Immature natural killer cell (primary cell): ENCODE results near the gene SPI1. TPM values are rescaled to one million over a fixed set of nuclear protein-coding genes. Genes with fewer than 3 reads are reported as not detected.
A peak's percentile ranks its signal among the peaks of the same experiment; 100 is the strongest.

Source experiments
- DNase-seq, 3 donors: peaks; one replicate each; pipeline ENCODE4 v3.0.0; 2022; ENCODE audit warnings: mixed read lengths in 1 of 3
- H3K27ac Mint-ChIP-seq, 6 donors: one replicate each; pipeline ENCODE4 v1.8.0; 2020; ENCODE audit warnings: mixed read lengths in 6 of 6, mild to moderate bottlenecking in 5 of 6, inconsistent platforms in 4 of 6, moderate library complexity in 3 of 6
- H3K27me3 Mint-ChIP-seq, 3 donors: one replicate each; pipeline ENCODE4 v1.8.0; 2020 to 2021; ENCODE audit warnings: low read depth in 3 of 3, mild to moderate bottlenecking in 3 of 3, mixed read lengths in 3 of 3, moderate library complexity in 3 of 3, inconsistent platforms in 1 of 3
- H3K36me3 Mint-ChIP-seq, 3 donors: one replicate each; pipeline ENCODE4 v1.8.0; 2020; ENCODE audit warnings: mixed read lengths in 3 of 3, inconsistent platforms in 2 of 3, mild to moderate bottlenecking in 2 of 3
- H3K4me1 Mint-ChIP-seq, 2 donors: one replicate each; pipeline ENCODE4 v1.8.0; 2020; ENCODE audit warnings: inconsistent platforms in 2 of 2, mild to moderate bottlenecking in 2 of 2, mixed read lengths in 2 of 2, moderate library complexity in 1 of 2
- H3K4me3 Mint-ChIP-seq, 5 donors: one replicate each; pipeline ENCODE4 v1.8.0; 2020; ENCODE audit warnings: mild to moderate bottlenecking in 5 of 5, mixed read lengths in 5 of 5, inconsistent platforms in 3 of 5, moderate library complexity in 3 of 5
- H3K9me3 Mint-ChIP-seq, 6 donors: one replicate each; pipeline ENCODE4 v1.8.0; 2020; ENCODE audit warnings: mild to moderate bottlenecking in 6 of 6, mixed read lengths in 6 of 6, inconsistent platforms in 4 of 6, moderate library complexity in 3 of 6
- polyA plus RNA-seq, 3 donors: library from polyadenylated mRNA; unstranded; fragments of 300-500 nt; fragmentation: Illumina TruSeq; gene quantifications; one replicate each; pipeline ENCODE4 v1.2.3, GENCODE V29; 2021

The SPI1 gene
- polyA plus RNA-seq, 3 donors from 2014 or later, result 0.95 to 3.6 (median 2.3) TPM

GRCh38 chr11:47388697-47389576 is 10.6 kb upstream of the SPI1 start:
- no peak for DNase-seq
- Mint-ChIP-seq H3K36me3 (no peaks in the 10 kb centered on the region), H3K4me3 (peak overlapping the region; percentile 72 to 89 (median 81)), H3K4me1 (peaks cover 58 to 59% of the 10 kb centered on the region in 2 donors), H3K27me3 (peaks cover 2 to 9% (median 3%) of the 10 kb centered on the region in 3 donors), H3K27ac (peak overlapping the region in 5 of 6 donors; percentile 51 to 89 (median 54)), H3K9me3 (no peaks in the 10 kb centered on the region)

GRCh38 chr11:47387944-47388696 is 9.8 kb upstream of the SPI1 start:
- DNase-seq, result no peak
- Mint-ChIP-seq H3K27me3 (peaks cover 3 to 9% (median 6%) of the 10 kb centered on the region in 3 donors), H3K4me3 (peak overlapping the region; percentile 42 to 82 (median 77)), H3K36me3 (no peaks in the 10 kb centered on the region), H3K27ac (peak overlapping the region in 1 of 6 donors; percentile 36), H3K9me3 (peaks cover 0 to 1% (median 0%) of the 10 kb centered on the region in 6 donors), H3K4me1 (peaks cover 49 to 51% of the 10 kb centered on the region in 2 donors)

GRCh38 chr11:47384498-47384897 is 6.2 kb upstream of the SPI1 start:
- Mint-ChIP-seq H3K36me3 (no peaks in the 10 kb centered on the region), H3K4me1 (peaks cover 19 to 21% of the 10 kb centered on the region in 2 donors), H3K27me3 (peaks cover 1 to 5% (median 3%) of the 10 kb centered on the region in 3 donors), H3K9me3 (peaks cover 0 to 1% (median 0%) of the 10 kb centered on the region in 6 donors), H3K4me3 (no peak overlapping the region), H3K27ac (no peak overlapping the region)
- no peak for DNase-seq

- H3K27ac Mint-ChIP-seq, result no peak overlapping the region
- H3K4me1 Mint-ChIP-seq, result peaks cover 4 to 10% of the 10 kb centered on the region in 2 donors
- H3K9me3 Mint-ChIP-seq, result peaks cover 0 to 1% (median 0%) of the 10 kb centered on the region in 6 donors
- H3K36me3 Mint-ChIP-seq, result no peaks in the 10 kb centered on the region
- H3K4me3 Mint-ChIP-seq, result no peak overlapping the region
- DNase-seq, result no peak
- H3K27me3 Mint-ChIP-seq, result peaks cover 0 to 6% (median 3%) of the 10 kb centered on the region in 3 donors
Measured at GRCh38 chr11:47383071-47383470, 4.7 kb upstream of the SPI1 start.

- Mint-ChIP-seq H3K9me3 (peaks cover 0 to 1% (median 0%) of the 10 kb centered on the region in 6 donors), H3K4me1 (peaks cover 0 to 4% of the 10 kb centered on the region in 2 donors), H3K4me3 (no peak overlapping the region), H3K36me3 (no peaks in the 10 kb centered on the region), H3K27ac (no peak overlapping the region), H3K27me3 (peaks cover 0 to 13% (median 3%) of the 10 kb centered on the region in 3 donors)
- no peak for DNase-seq
Measured at GRCh38 chr11:47380078-47380477, 1.7 kb upstream of the SPI1 start.

GRCh38 chr11:47379317-47379716 is 970 bp upstream of the SPI1 start:
- DNase-seq, result no peak
- Mint-ChIP-seq H3K27ac (no peak overlapping the region), H3K9me3 (peaks cover 0 to 1% (median 0%) of the 10 kb centered on the region in 6 donors), H3K27me3 (peaks cover 0 to 12% (median 3%) of the 10 kb centered on the region in 3 donors), H3K4me1 (peaks cover 0 to 4% of the 10 kb centered on the region in 2 donors), H3K4me3 (no peak overlapping the region), H3K36me3 (no peaks in the 10 kb centered on the region)

GRCh38 chr11:47378836-47379170 is 456 bp upstream of the SPI1 start:
- no peaks in the 10 kb centered on the region for H3K36me3 Mint-ChIP-seq
- DNase-seq, result no peak
- H3K9me3 Mint-ChIP-seq, result peaks cover 0 to 1% (median 0%) of the 10 kb centered on the region in 6 donors
- peaks cover 0 to 12% (median 3%) of the 10 kb centered on the region in 3 donors for H3K27me3 Mint-ChIP-seq
- H3K27ac Mint-ChIP-seq, result no peak overlapping the region
- no peak overlapping the region for H3K4me3 Mint-ChIP-seq
- peaks cover 0 to 6% of the 10 kb centered on the region in 2 donors for H3K4me1 Mint-ChIP-seq

GRCh38 chr11:47377571-47378009 is 757 bp downstream of the SPI1 start:
- Mint-ChIP-seq H3K4me3 (peak overlapping the region in 2 of 5 donors; percentile 15 to 24), H3K4me1 (peaks cover 0 to 6% of the 10 kb centered on the region in 2 donors), H3K36me3 (no peaks in the 10 kb centered on the region), H3K27me3 (peaks cover 0 to 12% (median 0%) of the 10 kb centered on the region in 3 donors), H3K27ac (no peak overlapping the region), H3K9me3 (no peaks in the 10 kb centered on the region)
- no peak for DNase-seq

- no peaks in the 10 kb centered on the region for H3K9me3 Mint-ChIP-seq
- no peak overlapping the region for H3K4me3 Mint-ChIP-seq
- H3K27ac Mint-ChIP-seq, result no peak overlapping the region
- no peaks in the 10 kb centered on the region for H3K36me3 Mint-ChIP-seq
- H3K4me1 Mint-ChIP-seq, result peaks cover 0 to 6% of the 10 kb centered on the region in 2 donors
- H3K27me3 Mint-ChIP-seq, result peaks cover 0 to 10% (median 0%) of the 10 kb centered on the region in 3 donors
- DNase-seq, result no peak
Measured at GRCh38 chr11:47376525-47377371, 1.6 kb downstream of the SPI1 start.

GRCh38 chr11:47376107-47376524 is 2.2 kb downstream of the SPI1 start:
- H3K27me3 Mint-ChIP-seq, result peaks cover 0 to 9% (median 0%) of the 10 kb centered on the region in 3 donors
- peak overlapping the region in 1 of 5 donors; percentile 15 for H3K4me3 Mint-ChIP-seq
- DNase-seq, result no peak
- no peaks in the 10 kb centered on the region for H3K36me3 Mint-ChIP-seq
- H3K9me3 Mint-ChIP-seq, result no peaks in the 10 kb centered on the region
- H3K4me1 Mint-ChIP-seq, result peaks cover 0 to 6% of the 10 kb centered on the region in 2 donors
- no peak overlapping the region for H3K27ac Mint-ChIP-seq

- Mint-ChIP-seq H3K36me3 (no peaks in the 10 kb centered on the region), H3K4me3 (no peak overlapping the region), H3K9me3 (no peaks in the 10 kb centered on the region), H3K4me1 (peaks cover 0 to 6% of the 10 kb centered on the region in 2 donors), H3K27ac (no peak overlapping the region), H3K27me3 (peaks cover 0 to 9% (median 0%) of the 10 kb centered on the region in 3 donors)
- DNase-seq, result no peak
Measured at GRCh38 chr11:47375546-47376085, 2.7 kb downstream of the SPI1 start.

GRCh38 chr11:47375020-47375419 is 3.3 kb downstream of the SPI1 start:
- no peak for DNase-seq
- Mint-ChIP-seq H3K27me3 (peaks cover 0 to 9% (median 0%) of the 10 kb centered on the region in 3 donors), H3K4me1 (peaks cover 0 to 6% of the 10 kb centered on the region in 2 donors), H3K4me3 (no peak overlapping the region), H3K36me3 (no peaks in the 10 kb centered on the region), H3K9me3 (no peaks in the 10 kb centered on the region), H3K27ac (no peak overlapping the region)

- Mint-ChIP-seq H3K27ac (no peak overlapping the region), H3K9me3 (no peaks in the 10 kb centered on the region), H3K4me1 (peaks cover 0 to 6% of the 10 kb centered on the region in 2 donors), H3K36me3 (no peaks in the 10 kb centered on the region), H3K4me3 (no peak overlapping the region), H3K27me3 (peaks cover 0 to 10% (median 0%) of the 10 kb centered on the region in 3 donors)
- no peak for DNase-seq
Measured at GRCh38 chr11:47374720-47375019, 3.7 kb downstream of the SPI1 start.
